Astrocyte (in vitro differentiated cells and primary cell): ENCODE data around the gene GRHL1. TPM values are rescaled to one million over a fixed set of nuclear protein-coding genes. Genes with fewer than 3 reads are reported as not detected.

ENCODE experiments used
- DNase-seq: peaks from one replicate; pipeline ENCODE4 v3.0.0-alpha.2; 2010; ENCODE audit warnings: low read depth
- FAIRE-seq: peaks from 2 replicates; lab custom pipeline; 2011; peaks lifted over from hg19 to GRCh38; lab: Jason Lieb, UNC
- H2AFZ ChIP-seq: 2 replicates; pipeline ENCODE4 v1.6.0; 2012; ENCODE audit warnings: low read depth, low read length, inconsistent platforms
- H3K27ac ChIP-seq: 2 replicates; pipeline ENCODE4 v1.5.1; 2011; ENCODE audit warnings: low read depth, low read length, inconsistent platforms
- H3K27me3 ChIP-seq: 2 replicates; pipeline ENCODE4 v1.6.0; 2011; ENCODE audit warnings: low read length, inconsistent platforms; ENCODE audit not compliant: insufficient read depth
- H3K36me3 ChIP-seq: 2 replicates; pipeline ENCODE4 v1.5.1; 2011; ENCODE audit warnings: low read length, inconsistent platforms; ENCODE audit not compliant: insufficient read depth
- H3K4me1 ChIP-seq: 2 replicates; pipeline ENCODE4 v1.5.1; 2011; ENCODE audit warnings: low read length, inconsistent platforms; ENCODE audit not compliant: insufficient read depth
- H3K4me2 ChIP-seq: 2 replicates; pipeline ENCODE4 v1.6.0; 2012; ENCODE audit warnings: low read length, inconsistent platforms
- H3K4me3 ChIP-seq: 2 replicates; pipeline ENCODE4 v1.5.1; 2011; ENCODE audit warnings: low read depth, mild to moderate bottlenecking, low read length, inconsistent platforms; ENCODE audit not compliant: insufficient read depth
- H3K79me2 ChIP-seq: 2 replicates; pipeline ENCODE4 v1.6.0; 2012; ENCODE audit warnings: mild to moderate bottlenecking, low read length, inconsistent platforms; ENCODE audit not compliant: insufficient read depth
- H3K9ac ChIP-seq: 2 replicates; pipeline ENCODE4 v1.6.0; 2012; ENCODE audit warnings: mild to moderate bottlenecking, low read length, inconsistent platforms
- H3K9me3 ChIP-seq: 2 replicates; pipeline ENCODE4 v1.5.1; 2012; ENCODE audit warnings: low read depth, mild to moderate bottlenecking, low read length, inconsistent platforms; ENCODE audit not compliant: insufficient read depth
- H4K20me1 ChIP-seq: 2 replicates; pipeline ENCODE4 v1.6.0; 2012; ENCODE audit warnings: low read length, inconsistent platforms; ENCODE audit not compliant: insufficient read depth
- H3K27ac Mint-ChIP-seq: one replicate; pipeline ENCODE4 v1.8.0; 2021; ENCODE audit warnings: mild to moderate bottlenecking, mixed read lengths; ENCODE audit not compliant: unreplicated experiment
- H3K27me3 Mint-ChIP-seq: one replicate; pipeline ENCODE4 v1.8.0; 2021; ENCODE audit warnings: low read depth, mixed read lengths; ENCODE audit not compliant: unreplicated experiment
- H3K36me3 Mint-ChIP-seq: one replicate; pipeline ENCODE4 v1.8.0; 2021; ENCODE audit warnings: low read depth, mixed read lengths; ENCODE audit not compliant: unreplicated experiment
- H3K4me1 Mint-ChIP-seq: one replicate; pipeline ENCODE4 v1.8.0; 2021; ENCODE audit warnings: low read depth, mixed read lengths; ENCODE audit not compliant: unreplicated experiment
- H3K4me3 Mint-ChIP-seq: one replicate; pipeline ENCODE4 v1.8.0; 2021; ENCODE audit warnings: mild to moderate bottlenecking, moderate library complexity, mixed read lengths; ENCODE audit not compliant: unreplicated experiment
- H3K9me3 Mint-ChIP-seq: one replicate; pipeline ENCODE4 v1.8.0; 2021; ENCODE audit warnings: mild to moderate bottlenecking, mixed read lengths; ENCODE audit not compliant: unreplicated experiment
- CTCF ChIP-seq: IDR thresholded peaks from 2 replicates; pipeline ENCODE4 v1.5.1; 2011; ENCODE audit warnings: low read depth, mild to moderate bottlenecking, inconsistent platforms, low read length, moderate library complexity; ENCODE audit not compliant: insufficient read depth
- EZH2 ChIP-seq: IDR thresholded peaks from 2 replicates; pipeline ENCODE4 v1.6.1; 2012; ENCODE audit warnings: mild to moderate bottlenecking, low read length, inconsistent platforms; ENCODE audit not compliant: insufficient read depth
- total RNA-seq: library from RNA; stranded (reverse); gene quantifications from 2 replicates; pipeline ENCODE4 v1.2.1, GENCODE V29; 2021

GRHL1 gene
- total RNA-seq, 1 donor from 2014 or later, result 4.1 TPM

DNA sequence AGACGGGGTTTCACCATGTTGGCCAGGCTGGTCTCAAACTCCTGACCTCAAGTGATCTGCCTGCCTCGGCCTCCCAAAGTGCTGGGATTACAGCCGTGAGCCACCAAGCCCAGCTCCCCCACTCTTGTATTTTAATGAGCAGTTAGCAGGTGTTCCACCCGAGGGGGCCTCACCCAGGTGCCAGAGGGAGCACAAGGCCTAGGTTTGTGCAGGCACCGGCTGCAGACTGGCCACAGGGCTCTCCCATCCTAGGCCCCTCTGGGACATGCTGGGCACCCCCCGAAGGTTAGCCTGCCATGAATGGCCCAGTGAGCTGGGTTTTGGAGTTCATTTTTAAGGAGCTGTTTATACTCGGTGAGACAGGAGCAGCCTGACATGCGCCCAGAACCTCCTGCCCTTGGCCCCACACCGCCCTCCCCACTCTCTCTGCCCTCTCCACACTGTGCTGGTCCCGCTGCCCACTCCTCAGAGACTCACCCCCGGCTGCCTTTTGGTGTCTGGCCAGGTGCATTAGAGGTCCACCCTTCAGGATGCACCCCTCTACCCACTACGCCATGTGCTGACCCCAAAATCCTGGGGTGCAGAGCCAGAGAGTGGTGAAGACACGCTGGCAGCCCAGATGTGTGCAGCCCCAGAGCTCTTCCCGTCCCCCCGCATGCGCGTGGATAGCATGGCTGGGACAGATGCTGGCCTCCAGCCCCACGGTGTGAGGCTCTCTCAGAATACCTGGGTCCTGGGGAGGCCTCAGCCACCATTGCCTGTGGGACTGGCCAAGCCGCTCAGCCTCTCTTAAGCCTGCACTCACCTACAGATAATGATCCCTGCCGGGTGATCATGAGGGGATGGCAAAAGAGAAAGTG lies 80.6 kb downstream of the GRHL1 start:
- Histone ChIP-seq H3K9me3 (no peaks in the 10 kb centered on the region), H3K4me3 (no peak overlapping the region), H3K9ac (no peak overlapping the region), H3K4me1 (peaks cover 12% of the 10 kb centered on the region), H2AFZ (no peak overlapping the region), H3K27ac (no peak overlapping the region), H3K79me2 (no peaks in the 10 kb centered on the region), H3K27me3 (no peaks in the 10 kb centered on the region), H3K36me3 (no peaks in the 10 kb centered on the region), H3K4me2 (no peak overlapping the region), H4K20me1 (no peaks in the 10 kb centered on the region)
- DNase-seq (no peak), FAIRE-seq (no peak)
- Mint-ChIP-seq H3K4me1 (no peaks in the 10 kb centered on the region), H3K9me3 (no peaks in the 10 kb centered on the region), H3K27ac (no peak overlapping the region), H3K27me3 (peaks cover 16% of the 10 kb centered on the region), H3K36me3 (no peaks in the 10 kb centered on the region), H3K4me3 (no peak overlapping the region)
- TF ChIP-seq CTCF (no peak), EZH2 (no peak)

GRCh38 chr2:10032746-10033105 lies 81.2 kb downstream of the GRHL1 start:
- H3K79me2 ChIP-seq, result no peaks in the 10 kb centered on the region
- TF ChIP-seq EZH2 (no peak), CTCF (no peak)
- no peak overlapping the region for H3K9ac ChIP-seq
- Mint-ChIP-seq H3K4me3 (no peak overlapping the region), H3K4me1 (peaks cover 3% of the 10 kb centered on the region), H3K9me3 (no peaks in the 10 kb centered on the region), H3K27ac (no peak overlapping the region), H3K27me3 (peaks cover 16% of the 10 kb centered on the region), H3K36me3 (no peaks in the 10 kb centered on the region)
- no peak for DNase-seq
- H3K27me3 ChIP-seq, result no peaks in the 10 kb centered on the region
- no peak for FAIRE-seq
- no peaks in the 10 kb centered on the region for H4K20me1 ChIP-seq
- no peak overlapping the region for H3K4me3 ChIP-seq
- H3K27ac ChIP-seq, result no peak overlapping the region
- no peak overlapping the region for H2AFZ ChIP-seq
- no peaks in the 10 kb centered on the region for H3K9me3 ChIP-seq
- H3K4me2 ChIP-seq, result no peak overlapping the region
- H3K4me1 ChIP-seq, result peaks cover 12% of the 10 kb centered on the region
- no peaks in the 10 kb centered on the region for H3K36me3 ChIP-seq
